ENCODE data around the gene LAGE3.

LAGE3 gene

DNA sequence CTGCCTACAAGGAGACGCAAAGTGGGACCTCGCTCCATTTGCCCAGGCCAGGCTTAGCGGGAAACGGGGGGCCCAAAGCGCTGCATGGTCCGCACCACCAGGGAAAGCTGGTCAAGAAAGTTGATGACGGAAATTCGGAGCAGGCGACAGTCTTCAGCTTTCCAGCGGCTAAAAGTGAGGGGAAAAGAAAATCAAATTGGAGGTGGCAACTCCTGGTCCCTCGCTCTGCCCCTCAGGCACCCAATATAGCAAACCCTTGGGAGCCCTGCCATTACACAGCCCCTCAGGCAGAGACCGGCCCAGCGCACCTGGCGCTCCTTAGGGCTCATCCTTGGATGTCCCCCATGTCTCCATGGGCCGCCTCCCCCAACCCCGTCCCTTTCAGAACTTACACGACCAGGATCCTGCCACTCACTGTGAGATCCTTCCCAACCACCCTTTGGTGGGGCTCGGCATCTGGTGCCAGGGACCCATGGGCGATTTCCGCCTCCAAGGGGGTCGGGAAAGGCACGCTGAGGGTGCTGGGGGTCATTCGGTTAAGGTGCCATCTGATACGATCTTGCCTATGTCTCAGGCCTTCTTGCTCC is 1.1 kb downstream of the LAGE3 start:
- DNase-seq (ENCODE audit: low spot score), result no peak

DNA sequence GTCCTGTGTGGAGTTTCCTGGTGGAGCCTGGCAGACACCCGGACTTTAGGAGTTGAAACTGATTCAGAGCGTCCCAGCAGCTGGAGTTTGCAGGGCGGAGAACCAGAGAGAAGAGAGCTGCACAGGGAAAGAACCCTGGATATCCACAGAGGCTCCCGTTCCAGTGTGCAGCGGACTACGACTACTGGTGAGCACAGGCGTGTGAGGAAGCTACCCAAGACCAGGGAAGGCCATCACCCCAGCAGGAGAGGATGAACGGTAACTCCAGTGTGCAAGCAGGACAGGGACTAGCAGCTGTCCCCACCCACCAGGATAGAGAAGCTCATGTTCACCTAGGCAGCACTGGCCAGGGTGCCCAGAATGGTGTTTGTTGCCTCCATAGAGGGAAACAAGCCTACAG is 2.3 kb downstream of the LAGE3 start:
- DNase-seq (ENCODE audit: low spot score), result no peak

DNA sequence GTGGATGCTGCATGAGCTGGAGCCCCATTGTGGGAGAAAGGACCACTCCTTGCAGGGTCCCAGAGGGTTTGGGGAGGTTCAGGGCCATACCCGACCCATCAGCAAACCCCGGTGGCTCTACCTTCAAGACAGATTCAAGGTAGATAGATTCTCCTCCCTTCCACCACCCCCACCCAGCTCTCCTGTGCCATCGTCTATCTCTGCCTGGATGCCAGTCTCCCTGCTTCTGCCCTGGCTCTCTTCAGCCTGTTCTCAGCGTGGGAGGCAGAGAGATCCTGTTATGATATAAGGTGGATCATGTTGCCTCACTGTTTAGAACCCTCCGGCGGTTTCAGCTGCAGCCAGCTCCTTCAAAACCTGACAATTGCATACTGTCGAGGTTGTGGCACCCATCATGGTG is 5.4 kb downstream of the LAGE3 start:
- no peak for DNase-seq (ENCODE audit: low spot score)

DNA sequence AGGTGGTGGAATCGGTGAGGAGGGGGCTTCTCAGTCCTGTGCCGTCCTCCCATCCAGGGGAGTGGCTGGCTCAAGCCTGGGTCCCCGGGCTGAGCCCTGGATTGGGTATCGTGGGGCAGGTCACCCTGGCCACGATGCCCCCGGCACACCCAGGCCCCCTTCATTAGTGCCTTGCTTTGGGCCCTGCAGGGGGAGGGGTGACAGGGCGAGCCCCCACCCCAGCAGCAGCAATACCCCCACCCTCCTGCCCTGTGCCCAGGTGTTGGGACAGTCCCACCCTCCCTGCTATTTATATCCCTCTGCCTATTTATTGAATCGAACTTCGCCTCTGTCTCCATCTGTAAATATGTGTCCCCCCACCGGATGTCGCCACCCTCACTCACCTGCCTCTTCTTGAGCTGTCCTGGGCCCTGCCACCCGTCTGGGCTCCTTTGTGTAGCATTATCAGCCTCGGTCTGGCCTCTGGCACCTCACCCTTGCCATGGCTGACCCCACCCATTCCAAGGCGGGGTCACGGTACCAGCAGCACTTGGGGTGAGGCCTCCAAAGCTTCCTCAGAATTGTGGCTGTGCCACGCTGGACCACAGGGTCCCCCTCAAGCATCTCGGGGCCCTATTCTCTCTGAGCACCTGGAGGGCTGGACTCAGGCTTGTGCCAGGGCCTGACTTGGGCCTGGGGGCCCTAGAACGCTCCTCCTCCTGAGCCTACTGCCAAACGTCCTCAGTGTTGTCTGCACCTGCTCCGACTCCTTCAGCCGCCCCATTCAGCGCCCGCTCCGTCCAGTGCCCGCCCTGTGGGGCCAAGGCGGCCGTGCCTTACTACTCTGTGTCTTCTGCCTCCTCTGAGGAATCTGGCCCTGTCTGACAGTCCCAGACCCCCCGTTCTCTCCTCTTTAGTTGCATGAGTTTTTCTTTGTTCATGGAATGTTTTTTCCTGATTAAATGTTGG is 6.1 kb downstream of the LAGE3 start:
- DNase-seq (ENCODE audit: low spot score), result no peak

DNA sequence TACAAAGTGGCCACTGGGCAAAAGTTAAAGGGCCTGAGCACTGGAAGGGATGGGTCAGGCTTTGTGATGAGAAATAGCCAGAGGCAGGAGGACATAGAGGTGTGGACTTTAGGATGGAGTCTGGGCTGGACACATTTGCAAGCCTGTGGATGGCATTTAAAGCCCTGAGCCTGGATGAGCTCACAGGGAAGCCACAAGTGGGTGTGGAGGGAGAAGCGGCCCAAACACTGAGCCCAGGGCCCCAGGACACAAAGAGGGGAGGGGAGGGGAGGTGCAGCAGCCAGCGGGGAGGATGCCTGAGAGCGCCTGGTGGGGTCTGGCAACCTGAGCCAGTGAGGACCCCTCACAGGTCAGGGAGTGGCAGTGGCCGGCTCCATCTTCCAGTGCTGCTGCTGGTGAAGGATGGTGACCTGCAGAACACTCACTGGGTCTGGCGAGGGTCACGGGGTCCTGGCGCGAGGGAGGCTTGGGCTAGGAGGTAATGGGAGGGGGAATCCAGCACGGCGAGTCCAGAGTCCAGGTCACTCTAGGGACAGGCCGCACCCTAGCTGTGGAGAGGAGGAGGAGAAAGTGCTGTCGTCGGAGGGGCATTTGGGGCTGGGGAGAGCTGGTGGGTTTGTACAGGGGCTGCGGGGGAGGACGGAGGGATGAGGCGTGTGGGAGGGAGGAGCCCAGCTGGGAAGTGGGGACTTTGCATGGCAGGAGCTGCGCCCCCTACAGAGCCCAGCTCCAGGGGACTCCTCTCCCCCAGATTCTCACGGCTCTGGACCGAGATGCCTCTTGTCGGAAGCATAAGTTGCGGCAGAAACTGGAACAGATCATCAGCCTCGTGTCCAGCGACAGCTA is 7.0 kb downstream of the LAGE3 start:
- no peak for DNase-seq (ENCODE audit: low spot score)

DNA sequence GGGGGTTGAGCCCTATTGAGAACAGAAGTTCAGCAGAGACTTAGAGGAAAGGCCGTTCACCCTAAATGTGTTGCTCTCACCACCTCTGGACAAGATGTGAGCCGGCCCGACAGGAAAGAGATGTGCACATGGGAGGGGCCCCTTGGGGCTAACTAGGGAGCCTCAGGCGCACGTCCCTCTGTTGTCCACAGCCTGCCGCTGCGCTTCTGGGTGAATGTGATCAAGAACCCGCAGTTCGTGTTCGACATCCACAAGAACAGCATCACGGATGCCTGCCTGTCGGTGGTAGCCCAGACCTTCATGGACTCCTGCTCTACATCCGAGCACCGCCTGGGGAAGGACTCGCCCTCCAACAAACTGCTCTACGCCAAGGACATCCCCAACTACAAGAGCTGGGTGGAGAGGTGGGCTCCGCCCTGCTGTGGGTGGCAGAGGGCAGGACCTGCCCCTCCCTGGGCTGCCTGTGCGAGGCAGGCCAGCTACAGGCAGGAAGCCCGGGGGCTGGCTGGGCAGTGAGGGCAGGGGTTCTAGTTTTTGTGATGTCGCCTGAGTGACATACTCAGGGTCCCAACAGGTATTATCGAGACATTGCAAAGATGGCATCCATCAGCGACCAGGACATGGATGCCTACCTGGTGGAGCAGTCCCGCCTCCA is 8.0 kb downstream of the LAGE3 start:
- no peak for DNase-seq (ENCODE audit: low spot score)

DNA sequence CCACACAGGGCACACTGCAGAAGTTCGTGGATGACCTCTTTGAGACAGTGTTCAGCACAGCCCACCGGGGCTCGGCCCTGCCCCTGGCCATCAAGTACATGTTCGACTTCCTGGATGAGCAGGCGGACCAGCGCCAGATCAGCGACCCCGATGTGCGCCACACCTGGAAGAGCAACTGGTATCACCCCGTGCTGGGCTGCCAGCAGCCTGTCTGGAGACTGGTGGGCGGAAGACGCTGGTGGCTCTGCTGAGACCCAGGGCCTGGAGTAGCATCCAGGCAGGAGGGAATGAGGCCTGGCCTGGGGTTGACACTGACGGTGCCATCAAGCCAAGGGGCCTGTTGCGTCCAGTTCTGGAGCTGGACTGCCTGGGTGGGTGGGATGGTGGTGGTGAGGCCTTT is 8.6 kb downstream of the LAGE3 start:
- DNase-seq (ENCODE audit: low spot score), result no peak

DNA sequence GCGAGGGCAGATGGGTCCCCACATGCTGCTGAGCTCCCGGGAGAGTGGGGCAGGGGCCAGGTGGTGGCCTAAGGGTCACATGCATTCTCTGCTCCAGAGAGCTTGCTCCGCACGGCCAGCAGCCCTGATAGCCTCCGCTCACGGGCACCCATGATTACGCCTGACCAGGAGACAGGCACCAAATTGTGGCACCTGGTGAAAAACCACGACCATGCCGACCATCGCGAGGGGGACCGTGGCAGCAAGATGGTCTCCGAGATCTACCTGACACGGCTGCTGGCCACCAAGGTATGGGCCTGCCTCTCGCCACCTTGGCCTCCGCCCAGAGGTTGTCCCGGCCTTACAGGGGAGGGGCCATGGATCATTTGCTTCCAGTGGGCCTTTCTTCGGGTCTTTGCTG is 9.2 kb downstream of the LAGE3 start:
- DNase-seq (ENCODE audit: low spot score), result no peak

DNA sequence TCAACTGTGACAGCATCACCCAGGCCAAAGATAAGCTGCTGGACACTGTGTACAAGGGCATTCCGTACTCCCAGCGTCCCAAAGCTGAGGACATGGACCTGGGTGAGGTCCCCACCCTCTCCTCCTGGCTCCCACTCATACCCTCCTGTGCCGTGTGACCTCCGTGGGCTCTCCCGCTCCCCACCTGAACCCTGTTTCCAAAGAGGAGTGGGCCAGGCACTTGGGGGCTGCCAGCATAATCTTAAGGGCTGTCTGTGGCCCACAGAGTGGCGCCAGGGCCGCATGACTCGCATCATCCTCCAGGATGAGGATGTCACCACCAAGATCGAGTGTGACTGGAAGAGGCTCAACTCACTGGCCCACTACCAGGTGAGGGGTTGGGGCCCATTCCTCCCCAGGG is 10.0 kb downstream of the LAGE3 start:
- no peak for DNase-seq (ENCODE audit: low spot score)

DNA sequence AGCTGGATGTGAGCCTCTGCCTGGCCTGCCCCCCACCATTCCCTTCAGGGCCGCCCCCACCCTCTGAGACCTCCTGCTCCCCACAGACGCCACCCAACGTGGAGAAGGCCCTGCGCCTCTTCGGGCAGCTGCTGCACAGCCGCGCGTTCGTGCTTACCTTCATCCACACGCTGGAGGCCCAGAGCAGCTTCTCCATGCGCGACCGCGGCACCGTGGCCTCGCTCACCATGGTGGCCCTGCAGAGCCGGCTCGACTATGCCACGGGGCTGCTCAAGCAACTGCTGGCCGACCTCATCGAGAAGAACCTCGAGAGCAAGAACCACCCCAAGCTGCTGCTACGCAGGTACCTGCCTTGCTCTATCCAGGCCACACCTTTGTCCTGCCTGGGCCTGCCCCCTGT is 10.9 kb downstream of the LAGE3 start:
- DNase-seq (ENCODE audit: low spot score), result no peak

DNA sequence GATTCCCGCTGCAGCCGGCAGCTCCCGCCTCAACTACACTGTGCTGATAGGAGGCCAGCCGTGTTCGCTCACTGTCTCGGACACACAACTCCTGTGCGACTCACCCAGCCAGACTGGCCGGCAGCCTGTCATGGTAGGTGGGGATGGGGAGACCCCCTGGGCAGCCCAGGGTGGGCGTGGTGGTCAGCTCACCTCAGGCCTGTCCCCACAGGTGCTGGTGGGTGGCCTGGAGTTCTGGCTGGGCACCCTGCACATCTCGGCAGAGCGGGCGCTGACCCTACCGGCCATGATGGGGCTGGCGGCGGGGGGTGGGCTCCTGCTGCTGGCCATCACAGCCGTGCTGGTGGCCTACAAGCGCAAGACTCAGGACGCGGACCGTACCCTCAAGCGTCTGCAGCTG is 11.5 kb downstream of the LAGE3 start:
- no peak for DNase-seq (ENCODE audit: low spot score)

DNA sequence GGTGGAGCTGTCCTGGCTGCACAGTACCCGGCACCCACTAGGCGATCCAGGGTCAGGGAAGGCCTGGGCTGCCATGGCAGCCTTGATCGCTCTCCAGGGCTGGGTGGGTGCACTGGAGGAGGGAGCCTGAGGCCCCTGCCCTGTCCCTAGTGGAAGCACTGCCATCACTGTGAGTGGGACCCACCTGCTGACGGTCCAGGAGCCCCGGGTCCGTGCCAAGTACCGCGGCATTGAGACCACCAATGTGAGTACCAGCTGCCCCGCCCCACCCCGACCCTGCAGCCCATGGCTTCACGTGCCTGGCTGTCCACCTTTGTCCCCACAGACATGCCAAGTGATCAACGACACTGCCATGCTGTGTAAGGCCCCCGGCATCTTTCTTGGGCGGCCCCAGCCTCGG is 12.2 kb downstream of the LAGE3 start:
- no peak for DNase-seq (ENCODE audit: low spot score)

DNA sequence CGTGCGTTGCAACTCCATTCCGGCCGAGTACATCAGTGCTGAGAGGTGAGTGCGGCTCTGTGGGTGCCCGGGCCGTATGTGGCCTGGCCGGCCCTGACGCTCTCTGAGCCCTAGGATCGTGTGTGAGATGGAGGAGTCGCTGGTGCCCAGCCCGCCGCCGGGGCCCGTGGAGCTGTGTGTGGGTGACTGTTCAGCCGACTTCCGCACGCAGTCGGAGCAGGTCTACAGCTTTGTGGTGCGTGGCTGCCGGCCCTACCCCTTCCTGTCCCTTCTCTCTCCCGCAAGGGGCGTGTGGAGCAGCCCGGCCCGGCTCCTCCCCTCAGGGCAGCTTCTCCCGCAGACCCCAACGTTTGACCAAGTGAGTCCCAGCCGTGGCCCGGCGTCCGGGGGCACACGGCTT is 13.0 kb downstream of the LAGE3 start:
- DNase-seq (ENCODE audit: low spot score), result no peak

DNA sequence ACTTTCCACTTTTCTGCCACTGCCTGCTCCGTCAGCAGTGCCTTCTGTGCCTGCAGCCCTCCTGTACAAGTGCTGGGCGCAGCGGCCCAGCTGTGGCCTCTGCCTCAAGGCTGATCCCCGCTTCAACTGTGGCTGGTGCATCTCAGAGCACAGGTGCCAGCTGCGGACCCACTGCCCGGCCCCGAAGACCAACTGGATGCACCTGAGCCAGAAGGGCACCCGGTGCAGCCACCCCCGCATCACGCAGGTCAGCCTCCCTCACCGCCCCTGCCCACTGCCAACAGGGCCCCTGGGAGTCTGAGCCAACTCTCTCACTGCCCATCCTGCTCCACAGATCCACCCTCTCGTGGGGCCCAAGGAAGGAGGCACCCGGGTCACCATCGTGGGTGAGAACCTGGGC is 13.5 kb downstream of the LAGE3 start:
- DNase-seq (ENCODE audit: low spot score), result no peak

DNA sequence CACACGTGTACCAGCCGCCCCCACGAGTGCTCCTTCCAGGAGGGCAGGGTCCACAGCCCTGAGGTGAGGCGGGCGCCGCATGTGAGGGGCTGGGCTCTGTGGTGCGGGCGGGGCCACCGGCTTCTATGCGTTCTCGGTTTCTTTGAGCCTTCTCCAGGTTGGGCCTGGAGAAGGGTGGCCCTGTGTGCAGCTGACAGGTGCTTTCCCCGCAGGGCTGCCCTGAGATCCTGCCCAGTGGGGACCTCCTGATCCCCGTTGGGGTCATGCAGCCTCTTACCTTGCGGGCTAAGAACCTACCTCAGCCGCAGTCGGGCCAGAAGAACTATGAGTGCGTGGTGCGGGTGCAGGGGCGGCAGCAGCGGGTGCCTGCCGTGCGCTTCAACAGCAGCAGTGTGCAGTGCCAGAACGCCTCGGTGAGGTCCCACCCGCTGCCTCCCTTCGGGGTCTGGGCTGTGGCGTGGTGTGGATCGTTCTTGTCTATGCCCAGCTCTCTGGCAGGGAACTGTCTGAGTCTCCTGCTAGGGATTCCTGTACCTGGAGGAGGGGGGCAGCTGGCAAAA is 14.2 kb downstream of the LAGE3 start:
- no peak for DNase-seq (ENCODE audit: low spot score)

DNA sequence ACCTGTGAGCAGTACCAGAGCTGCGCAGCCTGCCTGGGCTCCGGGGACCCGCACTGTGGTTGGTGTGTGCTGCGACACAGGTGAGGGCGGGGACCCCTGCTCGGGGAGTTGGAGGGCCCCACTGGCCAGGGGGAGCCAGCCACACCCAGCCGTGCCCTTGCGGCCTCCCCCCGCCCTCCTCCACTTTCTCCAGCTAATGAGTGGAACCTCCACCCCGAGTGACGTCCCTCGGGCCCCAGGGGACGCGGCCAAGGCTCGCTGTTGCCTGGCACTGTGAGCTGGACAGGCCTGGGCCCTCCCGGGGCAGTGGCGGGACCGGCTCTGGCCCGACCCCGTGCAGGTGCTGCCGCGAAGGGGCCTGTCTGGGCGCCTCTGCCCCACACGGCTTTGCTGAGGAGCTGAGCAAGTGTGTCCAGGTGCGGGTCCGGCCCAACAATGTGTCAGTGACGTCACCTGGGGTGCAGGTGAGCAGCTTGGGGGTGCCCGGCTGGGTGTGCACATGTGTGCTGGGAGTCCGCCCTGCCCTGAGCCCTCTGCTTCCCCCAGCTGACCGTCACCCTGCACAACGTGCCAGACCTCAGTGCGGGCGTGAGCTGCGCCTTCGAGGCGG is 15.4 kb downstream of the LAGE3 start:
- DNase-seq (ENCODE audit: low spot score), result no peak

DNA sequence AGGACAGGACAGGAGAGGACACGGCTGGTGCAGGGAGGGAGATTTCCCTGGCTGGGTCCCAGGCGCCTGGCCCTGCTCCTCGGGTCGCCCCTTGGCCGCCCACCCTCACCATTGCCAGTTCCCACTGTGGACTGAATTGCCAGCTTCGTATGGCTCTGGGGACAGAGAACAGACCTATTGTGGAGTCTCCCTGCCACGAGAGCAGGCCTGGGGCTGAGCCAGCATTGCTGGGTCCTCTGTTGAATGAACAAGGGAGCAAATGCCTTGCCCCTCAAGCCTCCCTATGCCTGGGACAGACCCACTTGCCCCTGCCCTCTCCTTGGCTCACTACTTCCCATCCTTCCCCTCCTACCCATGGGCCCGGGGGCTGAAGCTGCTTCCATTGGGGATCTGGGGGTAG is 16.7 kb downstream of the LAGE3 start:
- no peak for DNase-seq (ENCODE audit: low spot score)

DNA sequence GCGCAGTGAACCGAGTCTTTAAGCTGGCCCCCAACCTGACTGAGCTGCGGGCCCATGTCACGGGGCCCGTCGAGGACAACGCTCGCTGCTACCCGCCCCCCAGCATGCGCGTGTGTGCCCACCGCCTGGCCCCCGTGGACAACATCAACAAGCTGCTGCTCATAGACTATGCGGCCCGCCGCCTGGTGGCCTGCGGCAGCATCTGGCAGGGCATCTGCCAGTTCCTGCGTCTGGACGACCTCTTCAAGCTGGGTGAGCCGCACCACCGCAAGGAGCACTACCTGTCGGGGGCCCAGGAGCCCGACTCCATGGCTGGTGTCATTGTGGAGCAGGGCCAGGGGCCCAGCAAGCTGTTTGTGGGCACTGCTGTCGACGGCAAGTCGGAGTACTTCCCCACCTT is 18.8 kb downstream of the LAGE3 start:
- DNase-seq (ENCODE audit: low spot score), result no peak

DNA sequence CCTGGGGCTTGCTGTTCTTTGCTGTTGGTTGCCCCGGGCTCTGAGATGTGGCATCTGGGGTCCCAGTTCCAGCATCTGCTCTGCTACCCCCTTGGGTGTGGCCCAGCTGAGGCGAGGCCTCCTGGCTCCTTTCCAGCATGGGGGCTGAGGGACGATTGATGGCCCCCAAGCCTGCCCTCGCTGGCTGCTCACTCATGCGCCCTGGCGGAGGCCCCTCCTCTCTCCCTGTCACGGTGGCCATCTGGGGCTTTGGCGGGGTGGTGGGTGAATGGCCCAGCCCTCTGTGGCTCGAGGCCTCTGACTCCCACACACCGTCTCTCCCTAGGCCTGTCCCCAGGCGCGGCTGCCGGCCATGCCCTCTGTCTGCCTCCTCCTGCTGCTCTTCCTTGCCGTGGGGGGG is 19.2 kb downstream of the LAGE3 start:
- no peak for DNase-seq (ENCODE audit: low spot score)

DNA sequence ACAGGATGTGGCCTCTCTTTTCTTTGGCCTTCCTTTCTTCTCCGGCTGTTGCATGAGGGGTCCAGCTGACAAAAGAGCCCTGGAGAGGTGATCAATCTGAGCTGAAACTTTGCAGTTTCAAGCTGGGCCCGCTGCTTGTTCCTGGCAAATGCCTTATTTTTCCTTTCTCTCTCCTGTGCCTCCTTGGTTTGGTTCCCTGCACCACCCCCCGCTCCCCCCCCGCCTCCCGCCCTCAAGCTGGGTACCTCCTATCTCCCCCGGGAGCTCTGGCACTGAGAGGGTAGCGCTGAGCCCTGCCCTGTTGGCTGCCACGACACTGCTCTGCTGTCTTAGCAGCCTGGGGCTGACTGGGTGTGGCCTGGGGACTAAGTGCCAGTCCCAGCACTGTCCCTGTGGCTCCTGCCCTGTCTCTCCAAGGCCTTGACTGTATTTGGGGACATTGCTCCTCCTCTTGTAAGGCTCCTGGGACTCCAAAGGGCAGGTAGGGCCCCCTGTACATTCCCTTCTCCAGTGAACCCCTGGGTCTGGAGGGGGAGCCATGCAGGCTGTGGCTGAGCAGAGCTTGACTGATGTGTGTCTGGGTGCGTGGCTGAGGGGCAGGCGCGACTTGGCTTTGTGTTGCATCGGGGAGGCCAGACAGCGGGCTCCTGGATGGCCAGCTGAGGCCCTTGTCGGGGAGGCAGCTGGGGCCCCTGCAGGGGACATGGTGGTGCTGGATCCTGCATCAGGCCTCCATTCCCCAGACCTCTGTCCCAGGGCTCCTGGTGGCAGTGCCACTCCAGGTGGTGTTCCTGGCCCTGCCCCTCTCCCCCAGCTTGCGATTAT is 19.9 kb downstream of the LAGE3 start:
- no peak for DNase-seq (ENCODE audit: low spot score)

All from cerebellar cortex (tissue), 1 donor.